ENCODE measurements around the gene C6orf136. TPM values are rescaled to one million over a fixed set of nuclear protein-coding genes. Genes with fewer than 3 reads are reported as not detected.

The C6orf136 gene
- total and polyA plus RNA-seq, 9 of the 15 experiments (the other 6 are each of a cell fraction or from before 2014, with no cell fraction given), result 14.1 to 63.1 (median 18.4) TPM

DNA sequence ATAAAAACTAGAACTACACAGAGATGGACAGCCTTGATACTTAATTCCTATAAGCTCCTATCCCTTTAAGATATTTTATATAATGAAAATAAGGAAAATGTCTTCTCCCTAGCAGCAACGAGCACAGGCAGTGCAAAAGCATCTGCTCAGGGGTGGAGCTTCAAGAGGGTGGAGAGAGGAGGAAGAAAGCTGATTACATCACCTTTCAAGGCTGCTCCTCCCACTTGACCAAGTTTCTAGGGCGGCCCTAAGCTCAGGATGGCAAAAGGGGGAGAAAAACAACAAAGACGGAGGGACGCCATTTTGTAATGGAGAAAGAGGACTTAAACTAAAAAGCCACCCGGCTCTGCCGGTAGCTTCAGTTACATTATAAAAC lies 32.1 kb upstream of the C6orf136 start (continued):
- TF ChIP-seq, protein P1, sequence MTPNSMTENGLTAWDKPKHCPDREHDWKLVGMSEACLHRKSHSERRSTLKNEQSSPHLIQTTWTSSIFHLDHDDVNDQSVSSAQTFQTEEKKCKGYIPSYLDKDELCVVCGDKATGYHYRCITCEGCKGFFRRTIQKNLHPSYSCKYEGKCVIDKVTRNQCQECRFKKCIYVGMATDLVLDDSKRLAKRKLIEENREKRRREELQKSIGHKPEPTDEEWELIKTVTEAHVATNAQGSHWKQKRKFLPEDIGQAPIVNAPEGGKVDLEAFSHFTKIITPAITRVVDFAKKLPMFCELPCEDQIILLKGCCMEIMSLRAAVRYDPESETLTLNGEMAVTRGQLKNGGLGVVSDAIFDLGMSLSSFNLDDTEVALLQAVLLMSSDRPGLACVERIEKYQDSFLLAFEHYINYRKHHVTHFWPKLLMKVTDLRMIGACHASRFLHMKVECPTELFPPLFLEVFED (CRISPR knock-in tag; conservative IDR thresholded peaks at IDR 0.05), result peak; percentile 2; the same call in 1 of the 2 replicates
- no peak for TF ChIP-seq ZNF174 (CRISPR knock-in tag; IDR thresholded peaks at IDR 0.05)
- no peak for TF ChIP-seq ZNF165 (CRISPR knock-in tag; IDR thresholded peaks at IDR 0.05; ENCODE audit: borderline replicate concordance)
- no peak for TF ChIP-seq TEAD4 (IDR thresholded peaks at IDR 0.05; ENCODE audit: low read length)
- no peak for TF ChIP-seq TEAD4 (CRISPR knock-in tag; IDR thresholded peaks at IDR 0.05; ENCODE audit: borderline replicate concordance)
- TF ChIP-seq MYNN (IDR thresholded peaks at IDR 0.05), result peak; percentile 51; the same call in 1 of the 2 replicates
- TF ChIP-seq MYNN (CRISPR knock-in tag; IDR thresholded peaks at IDR 0.05), result no peak
- no peak for TF ChIP-seq PTRF (tag; IDR thresholded peaks at IDR 0.05)
- TF ChIP-seq MYC (IDR thresholded peaks at IDR 0.05; ENCODE audit: low read depth, low read length), result peak; percentile 75
- TF ChIP-seq MYC (CRISPR knock-in tag; IDR thresholded peaks at IDR 0.05; ENCODE audit: borderline replicate concordance, low read depth), result no peak
- TF ChIP-seq ZNF707 (CRISPR knock-in tag; conservative IDR thresholded peaks at IDR 0.05), result no peak
- TF ChIP-seq, protein P2, sequence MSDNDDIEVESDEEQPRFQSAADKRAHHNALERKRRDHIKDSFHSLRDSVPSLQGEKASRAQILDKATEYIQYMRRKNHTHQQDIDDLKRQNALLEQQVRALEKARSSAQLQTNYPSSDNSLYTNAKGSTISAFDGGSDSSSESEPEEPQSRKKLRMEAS (CRISPR knock-in tag; IDR thresholded peaks at IDR 0.05), result no peak
- TF ChIP-seq POLR2B (IDR thresholded peaks at IDR 0.05; ENCODE audit: low read depth, partially characterized antibody), result no peak
- TF ChIP-seq ZNF57 (CRISPR knock-in tag; IDR thresholded peaks at IDR 0.05), result no peak
- no peak for TF ChIP-seq DNMT1 (IDR thresholded peaks at IDR 0.05)
- TF ChIP-seq, protein P3, sequence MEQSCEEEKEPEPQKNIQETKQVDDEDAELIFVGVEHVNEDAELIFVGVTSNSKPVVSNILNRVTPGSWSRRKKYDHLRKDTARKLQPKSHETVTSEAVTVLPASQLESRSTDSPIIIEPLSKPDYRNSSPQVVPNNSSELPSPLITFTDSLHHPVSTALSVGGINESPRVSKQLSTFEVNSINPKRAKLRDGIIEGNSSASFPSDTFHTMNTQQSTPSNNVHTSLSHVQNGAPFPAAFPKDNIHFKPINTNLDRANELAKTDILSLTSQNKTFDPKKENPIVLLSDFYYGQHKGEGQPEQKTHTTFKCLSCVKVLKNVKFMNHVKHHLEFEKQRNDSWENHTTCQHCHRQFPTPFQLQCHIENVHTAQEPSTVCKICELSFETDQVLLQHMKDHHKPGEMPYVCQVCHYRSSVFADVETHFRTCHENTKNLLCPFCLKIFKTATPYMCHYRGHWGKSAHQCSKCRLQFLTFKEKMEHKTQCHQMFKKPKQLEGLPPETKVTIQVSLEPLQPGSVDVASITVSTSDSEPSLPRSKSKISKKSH (CRISPR knock-in tag; IDR thresholded peaks at IDR 0.05), result no peak
- TF ChIP-seq ATF7 (IDR thresholded peaks at IDR 0.05), result peak; percentile 98
- TF ChIP-seq ERF (CRISPR knock-in tag; IDR thresholded peaks at IDR 0.05), result no peak; the same call in 1 of the 2 replicates
- TF ChIP-seq CSDE1 (IDR thresholded peaks at IDR 0.05), result no peak
- TF ChIP-seq HDAC8 (tag; IDR thresholded peaks at IDR 0.05), result no peak
- TF ChIP-seq SNIP1 (IDR thresholded peaks at IDR 0.05; ENCODE audit: low read depth), result no peak
- no peak for TF ChIP-seq SRSF7 (optimal IDR thresholded peaks at IDR 0.05; ENCODE audit: low read depth, low read length)
- peak; percentile 23; the same call in 1 of the 2 replicates for TF ChIP-seq L3MBTL2 (IDR thresholded peaks at IDR 0.05)
- no peak for TF ChIP-seq NR2C2 (CRISPR knock-in tag; IDR thresholded peaks at IDR 0.05)
- TF ChIP-seq NR2C2 (tag; IDR thresholded peaks at IDR 0.05), result peak; percentile 63; the same call in 1 of the 2 replicates
- TF ChIP-seq CXXC5 (CRISPR knock-in tag; IDR thresholded peaks at IDR 0.05), result peak; percentile 32; the same call in 1 of the 2 replicates
- no peak for TF ChIP-seq BCOR (IDR thresholded peaks at IDR 0.05)
- TF ChIP-seq CTBP1 (IDR thresholded peaks at IDR 0.05; ENCODE audit: borderline replicate concordance), result 0 out of 2 replicates have a peak, but pooled peaks have one; percentile 10

All from K562 (cell line).